ENCODE results near the gene RIMKLB.
"Not testable (repeated sequence)": the region's sequence is repeated elsewhere in the genome, so short reads cannot be mapped to it uniquely, and the experiment has no call there.

Gene RIMKLB

GRCh38 chr12:8779862-8780261 lies 82.1 kb downstream of the RIMKLB start:
- DNase-seq, result no peak

DNA sequence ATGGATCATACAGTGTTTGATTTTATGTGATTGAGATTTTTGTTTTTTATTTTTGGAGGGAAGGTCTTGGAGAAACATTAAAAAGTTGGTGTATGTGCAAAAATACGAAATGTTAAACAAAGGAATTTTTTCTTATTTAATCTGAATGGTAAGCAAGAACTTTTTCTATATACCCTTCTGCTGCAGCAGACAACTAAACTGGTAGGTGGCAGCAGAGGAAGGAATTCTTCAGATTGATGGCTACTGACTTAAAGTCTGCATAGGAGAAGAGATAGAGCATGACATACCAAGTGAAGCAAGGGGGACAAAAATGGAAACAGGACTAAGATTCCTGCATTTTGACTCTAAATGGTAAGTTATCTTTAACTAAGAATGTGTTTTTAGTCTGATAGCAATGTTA lies 82.6 kb downstream of the RIMKLB start:
- no peak for DNase-seq

GRCh38 chr12:8781381-8782127 lies 83.8 kb downstream of the RIMKLB start:
- no peak for DNase-seq

DNA sequence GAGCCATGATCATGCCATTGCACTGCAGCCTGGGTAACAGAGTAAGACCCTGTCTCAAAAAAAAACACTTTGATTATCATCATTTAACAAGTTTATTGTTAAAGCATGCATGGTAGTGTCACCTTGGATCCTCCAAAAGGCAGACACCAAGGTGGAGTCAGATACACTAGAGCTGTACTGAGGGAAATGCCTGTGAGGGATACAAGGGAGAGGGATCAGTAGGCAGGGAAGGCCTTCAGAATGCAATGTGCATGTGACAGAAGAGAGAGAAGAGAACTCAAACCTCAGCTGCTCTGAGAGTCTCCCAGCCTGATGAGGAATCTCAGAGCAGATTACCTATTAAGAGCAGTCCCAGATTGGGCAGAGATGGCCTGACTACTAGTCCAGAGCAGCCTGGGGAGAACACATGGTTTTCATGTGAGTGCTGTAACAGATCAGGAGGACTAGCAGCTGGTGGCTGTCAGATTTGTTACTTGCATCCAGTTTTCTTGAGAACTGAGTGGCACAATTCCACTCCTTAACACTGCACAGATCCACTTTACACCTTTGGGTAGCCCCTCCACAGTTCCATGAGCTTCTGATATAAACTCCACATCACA lies 86.6 kb downstream of the RIMKLB start:
- DNase-seq, result no peak

GRCh38 chr12:8785499-8785898 lies 87.7 kb downstream of the RIMKLB start:
- DNase-seq, result no peak

- not testable (repeated sequence) for DNase-seq
Observed at GRCh38 chr12:8787206-8787605, 89.4 kb downstream of the RIMKLB start.

DNA sequence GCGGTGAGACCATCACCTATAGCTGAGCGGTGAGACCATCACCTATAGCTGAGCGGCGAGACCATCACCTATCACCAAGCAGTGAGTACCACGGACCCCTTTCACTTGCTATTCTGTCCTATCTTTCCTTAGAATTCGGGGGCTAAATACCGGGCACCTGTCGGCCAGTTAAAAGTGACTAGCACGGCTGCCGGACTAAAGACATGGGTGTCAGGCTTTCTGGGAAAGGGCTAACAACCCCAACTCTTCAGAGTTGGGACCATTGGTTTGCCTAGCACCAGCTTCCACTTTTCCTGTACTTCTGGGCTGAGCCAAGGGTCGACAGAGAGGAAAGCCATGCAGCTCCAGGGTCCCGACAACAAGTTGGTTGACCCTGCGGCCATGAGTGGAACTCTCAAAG lies 90.9 kb downstream of the RIMKLB start:
- DNase-seq, result not testable (repeated sequence)

GRCh38 chr12:8789341-8790013 lies 91.7 kb downstream of the RIMKLB start:
- not testable (repeated sequence) for DNase-seq

DNA sequence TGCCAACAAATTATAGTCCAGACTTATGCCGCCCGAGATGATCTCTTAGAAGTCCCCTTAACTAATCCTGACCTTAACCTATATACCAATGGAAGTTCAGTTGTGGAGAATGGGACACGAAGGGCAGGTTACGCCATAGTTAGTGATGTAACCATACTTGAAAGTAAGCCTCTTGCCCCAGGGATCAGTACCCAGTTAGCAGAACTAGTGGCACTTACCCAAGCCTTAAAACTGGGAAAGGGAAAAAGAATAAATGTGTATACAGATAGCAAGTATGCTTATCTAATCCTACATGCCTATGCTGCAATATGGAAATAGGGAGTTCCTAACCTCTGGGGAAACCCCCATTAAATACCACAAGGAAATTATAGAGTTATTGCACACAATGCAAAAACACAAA lies 95.4 kb downstream of the RIMKLB start:
- not testable (repeated sequence) for DNase-seq

DNA sequence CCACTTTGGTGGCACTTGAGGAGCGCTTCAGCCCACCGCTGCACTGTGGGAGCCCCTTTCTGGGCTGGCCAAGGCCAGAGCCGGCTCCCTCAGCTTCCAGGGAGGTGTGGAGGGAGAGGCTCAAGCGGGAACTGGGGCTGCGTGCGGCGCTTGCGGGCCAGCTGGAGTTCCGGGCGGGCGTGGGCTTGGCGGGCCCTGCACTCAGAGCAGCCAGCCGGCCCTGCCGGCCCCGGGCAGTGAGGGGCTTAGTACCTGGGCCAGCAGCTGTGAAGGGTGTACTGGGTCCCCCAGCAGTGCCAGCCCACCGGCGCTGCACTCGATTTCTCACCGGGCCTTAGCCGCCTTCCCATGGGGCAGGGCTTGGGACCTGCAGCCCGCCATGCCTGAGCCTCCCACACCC lies 96.8 kb downstream of the RIMKLB start:
- DNase-seq, result not testable (repeated sequence)

- DNase-seq, result no peak
Observed at GRCh38 chr12:8796831-8797626, 99.2 kb downstream of the RIMKLB start.

DNA sequence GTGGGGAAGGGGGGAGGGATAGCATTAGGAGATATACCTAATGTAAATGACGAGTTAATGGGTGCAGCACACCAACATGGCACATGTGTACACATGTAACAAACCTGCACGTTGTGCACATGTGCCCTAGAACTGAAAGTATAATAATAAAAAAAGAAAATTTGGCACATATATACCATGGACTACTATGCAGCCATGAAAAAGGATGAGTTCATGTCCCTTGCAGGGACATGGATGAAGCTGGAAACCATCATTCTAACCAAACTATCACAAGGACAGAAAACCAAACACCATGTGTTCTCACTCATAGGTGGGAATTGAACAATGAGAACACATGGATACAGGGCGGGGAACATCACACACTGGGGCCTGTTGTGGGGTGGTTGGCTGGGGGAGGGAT lies 103.4 kb downstream of the RIMKLB start:
- not testable (repeated sequence) for DNase-seq

GRCh38 chr12:8804833-8805232 lies 107.0 kb downstream of the RIMKLB start:
- DNase-seq, result not testable (repeated sequence)

DNA sequence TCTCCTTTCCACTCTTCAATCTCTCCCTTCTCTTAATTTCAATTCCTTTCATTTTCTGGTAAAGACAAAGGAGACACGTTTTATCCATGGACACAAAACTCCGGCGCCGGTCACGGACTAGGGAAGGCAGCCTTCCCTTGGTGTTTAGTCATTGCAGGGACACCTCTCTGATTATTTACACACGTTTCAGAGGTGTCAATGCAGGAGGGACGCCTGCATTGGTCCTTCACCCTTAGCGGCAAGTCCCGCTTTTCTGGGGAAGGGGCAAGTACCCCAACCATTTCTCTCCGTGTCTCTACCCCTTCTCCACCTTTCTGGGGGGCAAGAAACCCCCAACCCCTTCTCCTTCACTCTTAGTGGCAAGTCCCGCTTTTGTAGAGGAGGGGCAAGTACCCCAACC lies 107.7 kb downstream of the RIMKLB start:
- DNase-seq, result not testable (repeated sequence)

GRCh38 chr12:8807084-8807483 lies 109.3 kb downstream of the RIMKLB start:
- not testable (repeated sequence) for DNase-seq

- DNase-seq, result not testable (repeated sequence)
Observed at GRCh38 chr12:8810112-8810511, 112.3 kb downstream of the RIMKLB start.

DNA sequence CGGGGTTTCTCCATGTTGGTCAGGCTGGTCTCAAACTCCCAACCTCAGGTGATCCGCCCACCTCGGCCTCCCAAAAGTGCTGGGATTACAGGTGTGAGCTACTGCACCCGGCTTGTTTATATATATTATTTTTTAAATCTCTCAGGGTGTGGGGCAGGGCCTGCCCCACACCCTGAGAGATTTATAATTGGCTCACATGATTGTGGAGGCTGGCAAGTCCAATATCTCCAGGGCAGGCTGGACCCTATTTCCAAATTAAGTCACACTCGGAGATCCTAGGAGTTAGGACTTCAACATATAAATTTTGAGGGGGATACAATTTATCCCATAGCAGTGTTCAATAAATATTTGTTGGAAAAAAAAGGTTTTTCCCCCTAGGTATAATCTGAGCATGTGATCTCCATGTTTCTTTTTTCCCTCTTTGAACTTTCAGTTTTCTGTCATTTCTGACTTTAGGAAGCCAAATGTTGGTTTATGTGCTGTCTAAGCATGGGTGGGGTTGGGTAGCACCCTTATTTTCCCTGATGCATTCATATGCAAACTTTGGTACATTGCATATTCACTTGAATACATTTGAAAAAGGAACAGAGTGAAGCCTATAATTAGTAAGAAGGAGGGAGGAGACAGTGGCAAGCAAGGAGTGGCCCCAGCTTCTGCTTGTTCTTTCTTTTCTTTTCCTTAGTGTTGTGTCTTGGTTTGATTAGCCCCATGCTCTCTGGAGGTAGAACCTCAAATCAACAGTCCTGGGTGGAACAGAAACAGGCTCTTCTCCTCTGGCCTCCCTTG lies 116.0 kb downstream of the RIMKLB start:
- DNase-seq, result no peak

DNA sequence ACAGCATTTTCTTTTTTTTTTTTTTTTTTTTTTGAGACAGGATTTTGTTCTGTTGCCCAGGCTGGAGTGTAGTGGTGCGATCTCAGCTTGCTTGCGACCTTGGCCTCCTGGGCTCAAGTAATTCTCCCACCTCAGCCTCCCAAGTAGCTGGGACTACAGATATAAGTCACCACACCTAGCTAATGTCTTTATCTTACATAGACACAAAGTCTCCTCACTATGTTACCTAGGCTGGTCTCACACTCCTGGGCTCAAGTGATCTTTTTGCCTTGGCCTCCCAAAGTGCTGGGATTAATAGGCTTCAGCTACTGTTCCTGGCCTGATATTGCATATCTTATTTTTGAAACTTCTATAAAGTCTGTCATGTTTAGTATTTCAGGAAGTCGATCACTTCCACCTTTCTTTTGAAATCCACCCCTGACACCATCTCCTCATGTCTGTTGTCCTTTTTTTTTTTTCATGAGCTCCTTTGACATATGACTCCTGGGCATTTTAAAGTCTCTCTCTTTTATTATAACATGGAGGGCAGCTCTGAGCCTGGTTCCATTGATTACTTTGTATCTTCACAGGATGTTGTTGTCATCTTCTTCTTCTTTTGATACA lies 118.8 kb downstream of the RIMKLB start:
- DNase-seq, result no peak

- no peak for DNase-seq
Observed at GRCh38 chr12:8817856-8818255, 120.1 kb downstream of the RIMKLB start.

- no peak for DNase-seq
Observed at GRCh38 chr12:8818526-8818925, 120.7 kb downstream of the RIMKLB start.

GRCh38 chr12:8819666-8819980 lies 121.8 kb downstream of the RIMKLB start:
- no peak for DNase-seq
